Measurements from ENCODE around the gene ZSWIM4. TPM values are rescaled to one million over a fixed set of nuclear protein-coding genes. Genes with fewer than 3 reads are reported as not detected.

ZSWIM4 gene
- polyA plus RNA-seq, 1 donor from 2014 or later: 4.7 TPM

GRCh38 chr19:13848340-13848677, 53.1 kb downstream of the ZSWIM4 start:
- Histone ChIP-seq H3K79me2 (replicated peaks; ENCODE audit: insufficient read depth, low read length) (no peaks in the 10 kb centered on the region), H3K36me3 (ENCODE audit: insufficient read depth, low read length) (no peaks in the 10 kb centered on the region), H4K20me1 (ENCODE audit: insufficient read depth) (no peaks in the 10 kb centered on the region), H3K27me3 (ENCODE audit: insufficient read depth, low read depth, low read length) (no peaks in the 10 kb centered on the region), H3F3A (ENCODE audit: insufficient read depth, low read length, poor library complexity, severe bottlenecking) (no peaks in the 10 kb centered on the region), H3K9ac (ENCODE audit: low read length) (no peak overlapping the region), H3K4me2 (ENCODE audit: low read length) (no peak overlapping the region), H3K9me2 (ENCODE audit: insufficient read depth, low read length) (no peaks in the 10 kb centered on the region), H3K4me3 (ENCODE audit: low read length) (no peak overlapping the region), H2AFZ (ENCODE audit: low read depth, low read length) (no peak overlapping the region), H3K9me3 (ENCODE audit: low read length) (no peaks in the 10 kb centered on the region), H3K27ac (ENCODE audit: low read length) (no peak overlapping the region)
- TF ChIP-seq EZH2 (IDR thresholded peaks at IDR 0.05; ENCODE audit: borderline replicate concordance, insufficient read depth, low read length, poor library complexity, severe bottlenecking) (no peak), RAD21 (conservative IDR thresholded peaks at IDR 0.05) (no peak), POLR2AphosphoS5 (IDR thresholded peaks at IDR 0.05) (no peak), EP300 (conservative IDR thresholded peaks at IDR 0.05; ENCODE audit: poor library complexity, severe bottlenecking) (no peak), MXI1 (conservative IDR thresholded peaks at IDR 0.05; ENCODE audit: poor library complexity, severe bottlenecking) (no peak), REST (IDR thresholded peaks at IDR 0.05; ENCODE audit: borderline replicate concordance) (no peak), TAF1 (IDR thresholded peaks at IDR 0.05; ENCODE audit: low read depth) (no peak), CTCF (IDR thresholded peaks at IDR 0.05; ENCODE audit: poor library complexity, severe bottlenecking) (no peak), SMC3 (conservative IDR thresholded peaks at IDR 0.05; ENCODE audit: poor library complexity) (no peak)

- Histone ChIP-seq H3K36me3 (ENCODE audit: insufficient read depth, low read length) (no peaks in the 10 kb centered on the region), H3K79me2 (replicated peaks; ENCODE audit: insufficient read depth, low read length) (no peaks in the 10 kb centered on the region), H3K9me2 (ENCODE audit: insufficient read depth, low read length) (no peaks in the 10 kb centered on the region), H3K9me3 (ENCODE audit: low read length) (no peaks in the 10 kb centered on the region), H3F3A (ENCODE audit: insufficient read depth, low read length, poor library complexity, severe bottlenecking) (no peaks in the 10 kb centered on the region), H3K4me3 (ENCODE audit: low read length) (no peak overlapping the region), H2AFZ (ENCODE audit: low read depth, low read length) (no peak overlapping the region), H4K20me1 (ENCODE audit: insufficient read depth) (no peaks in the 10 kb centered on the region), H3K4me2 (ENCODE audit: low read length) (no peak overlapping the region), H3K9ac (ENCODE audit: low read length) (no peak overlapping the region), H3K27ac (ENCODE audit: low read length) (no peak overlapping the region), H3K27me3 (ENCODE audit: insufficient read depth, low read depth, low read length) (no peaks in the 10 kb centered on the region)
- TF ChIP-seq SMC3 (conservative IDR thresholded peaks at IDR 0.05; ENCODE audit: poor library complexity) (no peak), MXI1 (conservative IDR thresholded peaks at IDR 0.05; ENCODE audit: poor library complexity, severe bottlenecking) (no peak), TAF1 (IDR thresholded peaks at IDR 0.05; ENCODE audit: low read depth) (no peak), RAD21 (conservative IDR thresholded peaks at IDR 0.05) (no peak), REST (IDR thresholded peaks at IDR 0.05; ENCODE audit: borderline replicate concordance) (no peak), CTCF (IDR thresholded peaks at IDR 0.05; ENCODE audit: poor library complexity, severe bottlenecking) (no peak), EP300 (conservative IDR thresholded peaks at IDR 0.05; ENCODE audit: poor library complexity, severe bottlenecking) (no peak), EZH2 (IDR thresholded peaks at IDR 0.05; ENCODE audit: borderline replicate concordance, insufficient read depth, low read length, poor library complexity, severe bottlenecking) (no peak), POLR2AphosphoS5 (IDR thresholded peaks at IDR 0.05) (no peak)
Measured at GRCh38 chr19:13848798-13849676, 53.8 kb downstream of the ZSWIM4 start.

Measured in neural cell (in vitro differentiated cells).